Right ventricle myocardium superior (tissue), 1 donor: ENCODE data around the gene LMBR1L. TPM values are rescaled to one million over a fixed set of nuclear protein-coding genes. Genes with fewer than 3 reads are reported as not detected.
"Not testable (repeated sequence)": the region's sequence is repeated elsewhere in the genome, so short reads cannot be mapped to it uniquely, and the experiment has no call there.

Experiments used
- ATAC-seq: fragments of 200-7000 bp; cut with Tn5 transposase; one replicate; pipeline ENCODE4 v1.9.1; 2020; ENCODE audit warnings: mild to moderate bottlenecking; ENCODE audit not compliant: poor library complexity
- DNase-seq: peaks from one replicate; pipeline ENCODE4 v3.0.0-alpha.2; 2020
- intact Hi-C: fragments of 100-400 bp; cut with DNase I; formaldehyde crosslinking; loops from one replicate; pipeline ENCODE4 v1.11.2; 2022
- total RNA-seq: library from RNA; stranded (reverse); fragmentation: NEBNext Ultra II Directional; extraction: Animal tissue kit (Norgen Biotek cat#: 25700); gene quantifications from one replicate; pipeline ENCODE4 v1.2.1, GENCODE V29; 2021
- donor health status: DM: no; HTN: yes; CAD: no; lungs with severe emphysema.

LMBR1L gene
- total RNA-seq, 1 donor from 2014 or later = 30.0 TPM

DNA sequence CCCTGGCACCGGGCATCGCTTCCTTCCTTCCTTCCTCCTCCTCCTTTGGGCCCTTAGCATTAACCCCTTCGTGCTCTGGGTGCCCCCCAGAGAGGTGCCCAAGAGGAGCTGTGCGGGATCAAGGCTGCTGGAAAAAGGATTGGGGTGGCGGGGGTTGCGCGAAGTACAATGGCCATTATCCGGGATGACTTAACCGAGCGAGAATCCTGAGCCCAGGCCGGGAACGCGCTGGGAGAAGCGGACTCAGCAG lies 18.9 kb downstream of the LMBR1L start:
- intact Hi-C loops = no loop called here
- DNase-seq (no peak), ATAC-seq (no peak)

DNA sequence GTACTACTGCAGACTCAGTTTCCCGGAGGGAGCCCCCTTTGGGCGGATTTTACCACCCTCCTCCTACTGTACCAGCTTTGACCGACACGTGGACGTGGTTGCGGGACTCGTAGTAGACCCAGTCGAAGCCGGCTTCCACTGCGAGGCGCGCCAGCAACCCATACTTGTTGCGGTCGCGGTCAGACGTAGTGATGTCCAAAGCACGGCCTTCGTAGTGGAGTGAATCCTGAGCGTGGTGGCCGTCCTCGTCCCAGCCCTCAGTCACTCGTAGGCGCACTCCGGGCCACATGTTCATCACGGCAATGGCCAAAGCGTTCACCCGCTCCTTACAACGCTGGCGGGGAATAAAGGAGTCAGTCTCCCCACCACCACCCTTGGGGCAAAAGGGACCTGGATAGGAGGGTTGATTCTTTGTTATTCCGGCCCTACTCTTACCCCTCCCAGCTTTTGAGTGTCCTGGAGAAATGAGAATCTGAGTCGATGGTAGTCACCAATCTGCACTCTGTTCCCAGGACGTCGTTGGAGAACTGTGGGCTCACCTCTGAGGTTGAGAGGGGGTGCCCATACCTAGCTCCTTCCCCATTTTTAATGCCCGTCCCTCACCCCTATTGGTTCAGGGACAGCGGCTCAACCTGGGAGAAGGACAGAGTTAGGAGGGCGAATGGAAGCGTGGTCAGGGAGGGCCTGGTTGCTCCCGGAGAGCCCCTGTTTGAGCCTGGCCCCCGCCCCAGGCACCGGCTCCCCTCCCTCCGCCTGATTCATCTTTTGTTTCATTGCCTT lies 19.4 kb downstream of the LMBR1L start:
- DNase-seq (no peak), ATAC-seq (no peak)
- intact Hi-C loops = no loop called here

DNA sequence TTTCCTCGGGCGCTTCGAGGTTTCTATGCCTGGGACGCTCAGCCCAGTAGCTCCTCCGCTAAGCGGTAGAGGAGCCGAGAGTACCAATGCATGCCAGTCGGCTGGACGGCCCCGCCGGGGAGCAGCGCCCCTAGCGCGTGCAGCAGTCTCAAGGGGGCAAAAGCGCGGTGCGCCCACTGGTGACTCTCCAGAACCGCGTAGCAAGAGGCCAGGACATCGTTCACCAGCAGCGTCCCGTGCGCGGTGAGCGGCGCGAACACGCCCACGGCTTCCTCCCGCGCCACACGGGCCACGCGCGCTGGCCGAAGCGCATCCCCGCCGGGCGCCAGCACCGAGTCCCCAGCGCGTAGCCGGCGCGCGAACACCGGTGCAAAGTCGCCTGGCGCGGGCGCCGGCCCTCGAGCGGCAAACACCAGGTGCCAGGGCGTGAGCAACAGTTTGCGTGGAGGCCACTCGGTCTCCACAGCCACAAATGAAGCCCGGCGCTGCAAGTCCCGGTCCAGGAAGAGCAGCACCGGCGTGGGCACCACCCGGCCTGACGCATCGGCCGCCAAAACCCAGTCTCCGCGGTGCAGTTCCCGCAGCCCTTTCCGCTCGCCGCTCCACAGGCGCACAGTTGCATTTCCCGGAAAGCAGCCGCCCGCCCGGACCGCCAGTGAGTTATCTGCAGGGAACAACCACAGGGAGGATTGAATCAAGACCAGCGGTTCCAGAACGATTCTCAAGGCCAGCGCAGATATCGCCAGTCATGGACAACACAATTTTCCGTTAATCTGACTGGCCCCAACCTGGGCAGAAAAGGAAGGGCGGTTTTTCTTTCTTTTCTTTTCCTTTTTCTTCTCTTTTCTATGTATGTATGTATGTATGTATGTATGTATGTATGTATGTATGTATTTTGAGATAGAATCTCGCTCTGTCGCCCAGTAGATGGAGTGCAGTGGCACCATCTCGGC lies 20.6 kb downstream of the LMBR1L start:
- ATAC-seq (no peak), DNase-seq (peak; percentile 62)
- intact Hi-C loops = loop anchor here (5.0 kb wide), 2 partner anchors 32 to 147 kb away; no protein-coding TSS in a partner anchor

DNA sequence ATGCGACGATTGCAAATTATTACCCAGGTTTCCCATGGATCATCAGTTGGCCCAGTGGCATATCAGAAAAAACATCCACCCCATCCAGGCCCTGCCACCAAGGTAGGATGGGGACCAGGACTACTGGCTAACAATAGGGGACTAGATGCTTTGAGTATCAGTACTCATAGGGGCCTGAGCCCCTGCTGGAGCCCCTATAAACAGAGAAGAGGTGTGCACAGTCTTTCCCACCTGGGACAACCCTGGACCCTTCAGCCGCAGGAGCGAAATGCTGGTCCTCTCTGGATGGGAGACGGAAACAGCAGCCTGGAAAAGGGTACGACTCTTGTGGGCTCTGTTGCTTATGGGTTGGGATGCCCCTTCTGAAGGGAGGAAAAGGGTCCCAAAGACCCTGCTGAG lies 21.7 kb downstream of the LMBR1L start:
- ATAC-seq (no peak), DNase-seq (no peak)

DNA sequence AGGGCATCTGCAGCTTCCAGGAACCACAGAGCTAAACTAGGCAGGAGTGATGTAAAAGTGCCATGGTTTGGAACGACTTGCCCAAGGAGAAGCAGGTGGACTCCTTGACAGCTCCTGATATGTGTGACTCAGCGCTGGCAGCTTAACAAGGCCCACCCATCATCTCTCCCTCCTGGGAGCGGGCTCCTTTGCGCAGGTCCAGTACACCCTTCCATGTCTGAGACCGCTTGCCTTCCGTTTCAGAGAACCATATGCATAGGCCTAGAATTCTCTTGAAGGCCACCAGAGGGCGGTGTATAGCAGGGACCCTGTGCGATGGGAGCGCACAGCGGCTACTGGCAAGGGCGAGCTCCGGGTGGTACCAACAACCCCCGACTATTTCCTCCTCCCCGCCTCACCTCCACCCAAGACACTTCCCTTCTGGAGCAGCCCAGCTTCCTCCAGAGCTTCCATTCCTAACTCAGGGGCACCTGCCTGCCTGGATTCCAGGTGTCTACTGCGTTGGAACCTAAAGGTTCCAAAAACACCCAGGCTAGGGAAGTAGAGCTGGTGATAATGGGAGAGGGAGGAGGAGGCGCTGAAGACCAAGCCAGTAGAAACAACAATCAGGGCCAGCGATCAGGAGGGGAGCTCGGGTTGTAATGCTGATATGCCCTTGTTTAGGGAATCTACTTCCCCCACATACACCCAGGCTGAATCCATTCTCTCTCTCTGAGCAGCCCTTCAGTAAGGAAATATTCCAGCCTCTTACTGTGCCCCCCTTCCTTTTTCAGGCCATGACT lies 22.3 kb downstream of the LMBR1L start:
- ATAC-seq (peak; percentile 95), DNase-seq (peak; percentile 66)
- intact Hi-C loops = loop anchor here (5.0 kb wide), 2 partner anchors 34 to 149 kb away; no protein-coding TSS in a partner anchor

More for the DNA sequence above, 21.7 kb downstream of the LMBR1L start:
- intact Hi-C loops = loop anchor here (5.0 kb wide), 2 partner anchors 33 to 148 kb away; no protein-coding TSS in a partner anchor

DNA sequence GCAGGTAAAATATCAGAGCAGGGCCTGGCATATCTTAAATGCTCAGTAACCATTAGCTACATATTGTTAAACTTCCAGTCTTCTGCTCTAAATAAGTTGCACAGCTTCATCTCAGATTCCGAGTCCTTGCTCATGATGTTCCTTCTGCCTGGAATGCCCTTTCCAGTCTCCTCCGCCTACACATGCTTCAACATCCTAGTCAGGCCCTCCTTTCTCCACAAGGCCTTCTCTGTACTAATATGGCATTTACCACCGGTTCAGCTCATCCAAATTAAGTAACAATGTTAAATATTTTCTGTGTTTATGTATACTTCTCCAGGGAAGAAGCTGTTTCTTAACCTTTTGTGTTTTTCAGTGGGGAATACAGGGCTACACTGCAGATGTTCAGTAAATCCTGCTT lies 24.5 kb downstream of the LMBR1L start:
- DNase-seq = no peak
- intact Hi-C loops = loop anchor here (5.0 kb wide), 2 partner anchors 36 to 151 kb away; no protein-coding TSS in a partner anchor
- no peak for ATAC-seq

DNA sequence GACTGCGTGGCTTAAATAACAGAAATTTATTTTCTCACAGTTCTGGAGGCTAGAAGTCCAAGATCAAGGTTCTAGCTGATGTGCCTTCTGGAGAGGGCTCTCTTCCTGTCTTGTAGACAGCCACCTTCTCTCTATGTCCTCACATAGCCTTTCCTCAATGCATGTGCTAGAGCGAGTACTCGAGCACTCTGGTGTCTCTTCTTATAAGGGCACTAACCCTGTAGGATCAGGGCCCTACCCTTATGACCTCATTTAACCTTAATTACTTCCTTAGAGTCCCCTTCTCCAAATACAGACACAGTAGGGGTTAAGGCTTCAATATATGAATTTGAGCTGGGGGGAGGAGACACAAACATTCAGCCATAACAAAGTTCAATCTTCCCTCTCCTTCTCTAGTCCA lies 26.2 kb downstream of the LMBR1L start:
- no peak for ATAC-seq
- intact Hi-C loops = no loop called here
- no peak for DNase-seq

DNA sequence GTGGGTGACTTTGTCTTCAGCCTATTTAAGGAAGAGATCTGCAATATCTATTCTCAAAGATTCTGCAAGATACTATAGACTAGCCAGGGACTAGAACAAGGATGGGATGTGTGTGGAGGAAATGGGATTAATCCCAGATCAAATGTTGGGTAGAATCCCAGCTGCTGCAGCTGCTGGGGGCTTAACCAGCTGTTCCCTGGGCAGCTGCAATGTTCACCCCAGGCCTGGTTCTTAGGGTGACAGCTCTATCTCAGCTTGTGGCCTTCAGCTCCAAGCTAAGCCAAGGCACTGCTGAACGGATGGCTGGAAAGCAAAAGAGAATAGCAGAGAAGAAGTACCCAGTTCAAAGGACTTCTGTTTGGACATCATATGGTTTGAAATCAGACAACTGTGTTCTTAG lies 30.9 kb downstream of the LMBR1L start:
- intact Hi-C loops = no loop called here
- DNase-seq = no peak
- no peak for ATAC-seq

DNA sequence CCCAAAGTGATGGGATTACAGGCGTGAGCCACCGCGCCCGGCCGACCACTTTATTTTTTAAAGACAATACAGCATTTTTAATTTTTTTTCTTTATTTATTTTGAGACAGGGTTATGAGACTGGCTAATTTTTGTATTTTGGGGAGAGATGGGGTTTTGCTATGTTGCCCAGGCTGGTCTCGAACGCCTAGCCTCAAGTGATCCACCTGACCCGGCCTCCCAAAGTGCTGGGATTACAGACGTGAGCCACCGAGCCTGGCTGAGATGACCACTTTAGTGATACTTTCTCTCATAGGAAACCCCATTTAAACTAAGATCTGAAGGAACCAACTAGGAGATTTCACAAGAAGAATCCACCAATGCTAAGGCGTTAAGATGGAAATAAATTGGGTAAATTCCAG lies 39.7 kb downstream of the LMBR1L start:
- no peak for DNase-seq
- no peak for ATAC-seq
- intact Hi-C loops = no loop called here

DNA sequence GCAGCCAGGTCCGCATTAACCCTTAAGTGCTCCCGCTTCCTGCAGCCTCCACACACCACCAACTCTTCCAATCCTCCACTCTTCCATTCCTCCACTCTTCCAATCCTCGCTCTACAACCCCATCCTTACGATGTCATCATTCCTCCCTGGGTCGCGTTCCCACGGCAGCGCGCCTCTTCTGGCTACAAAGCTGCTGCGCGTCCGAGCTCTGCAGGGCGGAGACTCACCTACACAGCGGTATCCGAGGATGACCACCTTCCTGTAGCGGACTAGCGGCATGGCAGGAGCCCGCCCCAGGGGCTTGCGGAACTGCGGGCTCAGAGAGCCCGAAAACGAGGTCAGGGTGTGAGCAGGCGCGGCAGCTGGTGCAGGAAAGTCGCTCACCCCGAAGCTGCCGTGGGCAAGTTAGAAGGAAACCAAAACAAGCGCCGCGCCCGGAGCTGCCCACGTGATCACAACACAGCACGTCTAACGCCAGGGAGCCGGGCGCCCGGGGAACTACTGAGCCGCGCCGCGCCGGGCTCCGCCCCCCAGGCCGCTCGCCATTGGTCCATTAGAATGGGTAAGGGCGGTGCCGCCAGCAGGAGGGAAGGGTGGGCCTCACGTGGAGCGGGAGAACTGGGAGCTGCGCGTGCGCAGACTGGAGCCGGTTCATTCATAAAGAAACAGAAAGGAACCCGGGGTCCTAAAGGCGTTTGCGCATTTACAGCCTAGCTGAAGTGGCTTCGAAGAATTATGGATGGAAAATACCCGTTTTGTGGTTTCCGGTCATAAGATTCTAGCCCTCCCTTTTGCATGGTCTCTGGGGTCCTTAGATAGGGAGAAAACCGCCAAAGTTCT lies 40.9 kb downstream of the LMBR1L start, which contains the start of gene RHEBL1:
RHEBL1 (minus strand) TSS at position 473 of the 840 bp plus-strand sequence; CDS start at position 279, 194 bp downstream.
- intact Hi-C loops = loop anchor here (5.0 kb wide), 1 partner anchor 43 kb away; the partner anchor contains the start of gene LMBR1L
- ATAC-seq = peak; percentile 100

DNA sequence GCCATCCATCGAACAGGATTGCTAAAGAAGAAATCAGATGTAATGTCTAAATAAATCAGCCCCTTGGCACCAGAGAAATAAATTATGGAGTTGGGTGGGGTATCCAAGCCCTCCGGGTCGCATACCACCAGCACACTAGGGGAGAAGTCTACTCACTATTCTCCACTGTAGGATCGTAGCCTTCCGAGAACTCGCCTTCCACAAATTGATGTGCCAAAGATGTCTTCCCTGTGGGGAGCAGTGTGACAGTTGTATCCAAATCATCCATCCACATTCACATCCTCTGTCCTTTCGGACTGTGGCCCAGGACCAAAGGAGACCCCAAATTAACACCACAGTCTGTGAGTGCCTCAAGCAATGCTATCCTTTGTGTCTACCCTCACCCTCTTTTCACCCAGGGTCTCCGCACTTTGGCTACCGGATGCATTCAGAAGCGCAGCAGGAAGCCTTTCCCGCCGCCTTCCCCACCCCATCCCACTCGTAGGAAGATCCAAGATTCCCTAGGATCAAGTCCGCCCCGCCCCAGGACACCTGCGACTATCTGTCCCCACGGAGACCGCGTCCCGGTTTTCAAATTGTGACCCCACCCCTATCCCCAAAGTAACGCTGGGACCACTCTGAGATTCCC lies 41.7 kb downstream of the LMBR1L start:
- intact Hi-C loops = loop anchor here (5.0 kb wide), 1 partner anchor 43 kb away; the partner anchor contains the start of gene LMBR1L
- no peak for ATAC-seq
- DNase-seq = no peak

More for the DNA sequence above, 40.9 kb downstream of the LMBR1L start, which contains the start of gene RHEBL1:
- DNase-seq = peak; percentile 99

DNA sequence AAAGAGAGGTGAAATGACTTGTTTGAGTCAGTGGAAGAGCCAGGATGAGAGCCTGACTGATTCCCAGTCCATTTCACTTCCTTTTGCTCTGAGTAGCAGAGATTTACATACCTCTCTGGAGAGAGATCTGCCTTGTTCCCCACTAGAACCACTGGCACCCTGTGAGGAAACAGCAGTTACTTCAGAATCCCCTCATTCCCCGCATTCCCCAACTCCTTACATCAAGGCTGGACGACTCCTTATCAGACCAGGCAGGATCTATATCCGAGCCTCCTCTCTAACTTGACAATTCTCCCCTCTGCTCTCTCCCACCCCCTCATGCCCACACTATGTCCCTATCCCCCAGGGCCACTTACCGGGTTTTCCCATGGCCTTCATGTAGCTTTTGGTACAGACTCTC lies 44.5 kb downstream of the LMBR1L start:
- intact Hi-C loops = loop anchor here (5.0 kb wide), 1 partner anchor 46 kb away; the partner anchor contains the start of gene LMBR1L
- DNase-seq = no peak
- no peak for ATAC-seq

DNA sequence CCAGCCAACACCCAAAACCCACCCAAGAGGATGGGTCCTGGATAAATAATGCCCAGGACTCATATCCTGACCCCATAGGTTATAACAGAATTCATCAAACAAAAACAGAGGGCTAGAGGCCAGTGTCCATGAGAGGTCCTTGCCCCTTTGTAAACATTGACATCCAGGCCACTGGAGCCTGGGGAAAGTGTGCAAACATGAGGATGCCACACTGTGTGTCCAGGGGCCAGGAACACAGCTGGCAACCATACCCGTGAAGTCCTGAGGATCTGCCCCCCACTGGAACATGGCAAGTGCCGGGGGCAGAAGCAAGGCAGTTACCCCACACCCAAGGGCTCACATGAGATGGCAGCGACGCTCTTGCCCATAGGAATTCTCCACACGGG lies 45.9 kb downstream of the LMBR1L start:
- DNase-seq = no peak
- intact Hi-C loops = loop anchor here (5.0 kb wide), 1 partner anchor 48 kb away; the partner anchor contains the start of gene LMBR1L
- no peak for ATAC-seq

DNA sequence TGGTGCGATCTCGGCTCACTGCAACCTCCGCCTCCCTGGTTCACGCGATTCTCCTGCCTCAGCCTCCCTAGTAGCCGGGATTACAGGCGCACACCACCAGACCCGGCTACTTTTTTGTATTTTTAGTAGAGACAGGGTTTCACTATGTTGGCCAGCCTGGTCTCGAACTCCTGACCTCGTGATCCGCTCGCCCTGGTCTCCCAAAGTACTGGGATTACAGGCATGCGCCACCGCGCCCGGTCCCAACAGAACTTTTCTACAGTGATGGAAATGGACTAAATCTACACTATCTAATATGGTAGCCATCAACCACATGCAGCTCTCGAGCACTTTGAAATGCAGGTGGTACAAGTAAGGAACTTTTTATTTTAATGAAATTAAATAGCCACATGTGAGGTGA lies 48.7 kb downstream of the LMBR1L start:
- DNase-seq, intact Hi-C loops, ATAC-seq: not testable (repeated sequence)

DNA sequence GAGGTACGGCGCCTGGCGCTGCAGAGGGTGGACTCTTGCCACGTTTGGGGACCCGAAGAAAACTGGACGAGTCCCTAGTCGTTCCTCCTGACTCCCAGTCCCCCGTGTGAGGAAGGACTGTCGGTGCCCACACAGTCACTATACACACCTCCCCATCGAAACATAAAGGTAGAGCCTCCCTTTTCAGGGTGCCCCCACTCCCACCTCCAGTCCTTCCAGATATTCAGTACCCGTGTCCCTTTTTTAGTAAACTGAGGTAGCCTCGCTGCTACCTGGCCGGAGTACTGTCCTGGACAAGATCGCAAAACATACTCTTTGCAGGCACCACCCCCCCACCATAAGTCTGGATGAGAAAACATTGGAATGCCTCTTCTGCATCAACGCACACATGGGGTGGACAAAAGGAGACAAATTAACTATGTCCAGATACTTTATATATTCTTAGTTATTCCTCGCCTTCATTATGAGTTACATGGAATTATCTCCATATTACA lies 49.4 kb downstream of the LMBR1L start:
- ATAC-seq (no peak), DNase-seq (no peak)
- intact Hi-C loops = no loop called here

DNA sequence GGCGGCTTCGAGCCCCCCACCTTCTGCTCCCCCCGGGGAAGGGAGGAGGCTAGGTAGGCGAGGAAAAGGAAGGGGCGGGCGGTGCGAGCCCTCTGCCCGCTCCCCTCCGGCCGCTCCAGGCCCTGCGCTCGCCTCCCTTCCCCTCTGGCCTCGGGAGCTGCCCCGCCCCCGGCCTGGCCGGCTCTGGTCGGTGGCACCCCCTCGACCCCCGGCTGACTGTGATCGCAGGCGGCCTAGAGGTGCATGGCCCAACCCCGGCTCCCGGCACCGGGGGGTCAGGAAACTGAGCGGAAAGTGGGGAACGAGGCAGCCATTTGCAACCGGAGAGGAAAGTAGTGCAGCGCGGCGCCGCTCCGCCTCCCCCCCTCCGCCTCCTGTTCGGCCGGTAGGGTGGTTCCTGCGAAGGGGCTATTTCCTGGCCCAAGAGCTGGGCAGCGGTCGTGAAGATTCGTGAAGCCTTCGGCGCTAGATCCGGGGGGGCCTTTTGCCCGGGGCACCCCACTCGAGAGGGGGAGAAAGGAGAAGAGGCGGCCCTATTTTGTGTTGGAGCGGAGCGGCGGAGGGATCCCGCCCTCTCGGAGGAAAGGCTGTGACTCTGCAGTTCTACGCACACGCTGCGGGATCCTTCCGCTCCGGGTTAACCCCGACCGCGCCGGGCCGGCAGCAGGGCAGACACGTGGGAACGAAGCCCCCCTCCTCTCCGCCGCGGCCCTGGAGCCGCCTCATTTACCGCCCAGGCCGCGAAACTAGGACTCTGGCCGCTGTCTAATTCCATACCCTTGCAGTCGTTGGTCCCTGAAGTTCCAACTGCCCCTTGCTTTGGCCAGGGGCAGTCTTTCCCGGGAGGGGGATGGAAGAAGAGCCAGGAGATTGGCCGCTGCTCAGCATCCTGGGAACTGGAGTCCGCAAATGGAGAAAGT lies 50.1 kb downstream of the LMBR1L start, which contains the start of gene KMT2D:
KMT2D (minus strand) TSS at position 558 of the 920 bp plus-strand sequence. CDS start 5,470 bp downstream, outside the sequence.
- intact Hi-C loops = no loop called here
- DNase-seq (peak; percentile 95), ATAC-seq (peak; percentile 90)
